Measurements from ENCODE around the gene NPAS2. TPM values are rescaled to one million over a fixed set of nuclear protein-coding genes. Genes with fewer than 3 reads are reported as not detected.

Gene NPAS2
- total RNA-seq, 1 donor from 2014 or later: 10.7 TPM

DNA sequence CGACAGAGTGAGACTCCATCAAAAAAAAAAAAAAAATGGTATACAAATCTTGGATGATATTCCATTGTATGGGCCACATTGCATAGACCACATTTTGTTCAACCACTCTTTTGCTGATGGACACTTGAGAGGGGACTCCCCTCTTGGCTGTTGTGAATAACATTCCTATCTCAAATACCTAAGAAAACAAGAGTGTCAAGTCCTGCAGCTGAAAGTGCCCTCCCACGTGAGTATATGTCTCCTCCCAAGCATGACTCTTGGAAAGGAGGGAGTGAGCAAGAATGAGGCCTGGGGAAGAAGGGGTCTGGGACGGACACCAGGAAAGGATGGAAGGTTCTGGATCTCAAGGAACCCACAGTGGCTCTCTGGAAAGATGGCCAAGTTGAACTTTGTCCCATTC is 36.0 kb upstream of the NPAS2 start:
- H3K36me3 Mint-ChIP-seq: no peaks in the 10 kb centered on the region
- H3K4me1 Mint-ChIP-seq (ENCODE audit: unreplicated experiment): peaks cover 10% of the 10 kb centered on the region
- H3K27ac Mint-ChIP-seq: no peak overlapping the region
- DNase-seq (ENCODE audit: extremely low spot score, unreplicated experiment): no peak
- TF ChIP-seq, protein P1, sequence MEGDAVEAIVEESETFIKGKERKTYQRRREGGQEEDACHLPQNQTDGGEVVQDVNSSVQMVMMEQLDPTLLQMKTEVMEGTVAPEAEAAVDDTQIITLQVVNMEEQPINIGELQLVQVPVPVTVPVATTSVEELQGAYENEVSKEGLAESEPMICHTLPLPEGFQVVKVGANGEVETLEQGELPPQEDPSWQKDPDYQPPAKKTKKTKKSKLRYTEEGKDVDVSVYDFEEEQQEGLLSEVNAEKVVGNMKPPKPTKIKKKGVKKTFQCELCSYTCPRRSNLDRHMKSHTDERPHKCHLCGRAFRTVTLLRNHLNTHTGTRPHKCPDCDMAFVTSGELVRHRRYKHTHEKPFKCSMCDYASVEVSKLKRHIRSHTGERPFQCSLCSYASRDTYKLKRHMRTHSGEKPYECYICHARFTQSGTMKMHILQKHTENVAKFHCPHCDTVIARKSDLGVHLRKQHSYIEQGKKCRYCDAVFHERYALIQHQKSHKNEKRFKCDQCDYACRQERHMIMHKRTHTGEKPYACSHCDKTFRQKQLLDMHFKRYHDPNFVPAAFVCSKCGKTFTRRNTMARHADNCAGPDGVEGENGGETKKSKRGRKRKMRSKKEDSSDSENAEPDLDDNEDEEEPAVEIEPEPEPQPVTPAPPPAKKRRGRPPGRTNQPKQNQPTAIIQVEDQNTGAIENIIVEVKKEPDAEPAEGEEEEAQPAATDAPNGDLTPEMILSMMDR (conservative IDR thresholded peaks at IDR 0.05): no peak
- H3K4me3 Mint-ChIP-seq: no peak overlapping the region
- peaks cover 6% of the 10 kb centered on the region for H3K9me3 Mint-ChIP-seq
- H3K27me3 Mint-ChIP-seq: no peaks in the 10 kb centered on the region

GRCh38 chr2:100784681-100785080 is 35.3 kb upstream of the NPAS2 start:
- Mint-ChIP-seq H3K4me3 (no peak overlapping the region), H3K27me3 (no peaks in the 10 kb centered on the region), H3K36me3 (no peaks in the 10 kb centered on the region), H3K9me3 (peaks cover 6% of the 10 kb centered on the region), H3K4me1 (ENCODE audit: unreplicated experiment) (peaks cover 10% of the 10 kb centered on the region), H3K27ac (no peak overlapping the region)
- TF ChIP-seq, protein P1 (conservative IDR thresholded peaks at IDR 0.05): no peak
- DNase-seq (ENCODE audit: extremely low spot score, unreplicated experiment): no peak

DNA sequence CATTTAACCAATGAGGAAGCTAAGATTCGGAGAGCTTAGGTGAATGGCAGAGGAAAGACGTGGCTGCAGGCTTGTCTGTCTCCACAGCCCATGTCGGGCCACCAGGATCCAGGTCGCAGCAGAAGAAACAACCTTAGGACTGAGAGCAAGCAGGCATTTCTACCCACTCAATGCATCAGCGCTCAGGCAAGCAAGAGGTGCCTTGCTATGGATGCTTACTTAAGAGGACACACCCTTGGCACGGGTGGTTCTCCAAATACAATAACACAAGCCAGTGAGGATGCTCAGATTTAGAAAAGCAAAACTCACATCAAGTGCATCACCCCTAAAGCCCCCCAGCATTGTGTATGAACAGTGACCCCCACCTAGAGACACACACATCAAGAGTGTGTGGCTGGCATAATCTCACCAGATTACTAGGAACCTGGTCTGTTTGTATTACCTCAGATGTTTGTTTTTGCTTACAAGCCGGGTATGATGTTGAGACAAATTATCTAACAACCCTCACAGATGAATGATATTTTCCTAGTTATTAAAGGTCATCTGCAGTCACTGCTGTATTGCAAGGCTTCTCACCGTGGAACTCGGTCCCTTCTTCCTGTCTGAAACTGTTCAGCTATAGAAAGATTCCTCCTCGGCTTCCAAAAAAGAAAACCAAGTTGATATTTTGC is 34.2 kb upstream of the NPAS2 start:
- TF ChIP-seq, protein P1 (conservative IDR thresholded peaks at IDR 0.05): no peak
- no peaks in the 10 kb centered on the region for H3K36me3 Mint-ChIP-seq
- H3K4me3 Mint-ChIP-seq: no peak overlapping the region
- no peak for DNase-seq (ENCODE audit: extremely low spot score, unreplicated experiment)
- no peaks in the 10 kb centered on the region for H3K27me3 Mint-ChIP-seq
- peaks cover 5% of the 10 kb centered on the region for H3K4me1 Mint-ChIP-seq (ENCODE audit: unreplicated experiment)
- H3K27ac Mint-ChIP-seq: no peak overlapping the region
- H3K9me3 Mint-ChIP-seq: peaks cover 6% of the 10 kb centered on the region

DNA sequence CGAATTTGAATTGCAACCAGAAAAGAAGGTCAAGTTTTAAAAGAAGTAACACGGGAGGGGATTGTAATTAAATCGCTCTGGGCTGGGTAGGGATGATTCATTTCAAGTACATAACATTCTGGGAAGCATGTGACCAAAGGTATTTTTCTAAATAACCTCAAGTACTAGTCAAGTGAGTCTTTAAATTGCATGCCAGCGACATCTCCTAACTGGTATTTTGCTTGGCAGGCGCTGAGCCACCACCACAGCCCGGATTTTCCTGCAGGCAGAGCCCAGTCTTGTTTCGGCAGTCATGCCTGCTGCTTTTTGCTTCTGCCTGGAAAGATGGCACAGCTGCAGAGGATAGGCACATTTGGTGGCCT is 33.7 kb upstream of the NPAS2 start:
- no peak for DNase-seq (ENCODE audit: extremely low spot score, unreplicated experiment)
- Mint-ChIP-seq H3K27me3 (no peaks in the 10 kb centered on the region), H3K4me3 (no peak overlapping the region), H3K36me3 (no peaks in the 10 kb centered on the region), H3K4me1 (ENCODE audit: unreplicated experiment) (peaks cover 6% of the 10 kb centered on the region), H3K27ac (no peak overlapping the region), H3K9me3 (peaks cover 6% of the 10 kb centered on the region)
- TF ChIP-seq, protein P1 (conservative IDR thresholded peaks at IDR 0.05): no peak

GRCh38 chr2:100786985-100787384 is 33.0 kb upstream of the NPAS2 start:
- no peak for DNase-seq (ENCODE audit: extremely low spot score, unreplicated experiment)
- Mint-ChIP-seq H3K36me3 (no peaks in the 10 kb centered on the region), H3K27ac (no peak overlapping the region), H3K4me3 (no peak overlapping the region), H3K9me3 (peaks cover 6% of the 10 kb centered on the region), H3K27me3 (no peaks in the 10 kb centered on the region), H3K4me1 (ENCODE audit: unreplicated experiment) (peaks cover 9% of the 10 kb centered on the region)
- TF ChIP-seq, protein P1 (conservative IDR thresholded peaks at IDR 0.05): no peak

All from type B pancreatic cell (in vitro differentiated cells).